IPS-11a (cell line): Measurements from ENCODE around the gene LRP1B.

Experiments
- H3K4me3 ChIP-seq: one replicate; pipeline ENCODE4 v1.5.1; 2013; ENCODE audit warnings: low read depth, low read length, control low read depth

LRP1B gene

GRCh38 chr2:141526760-141527159, 604.1 kb downstream of the LRP1B start:
- H3K4me3 ChIP-seq, result no peak overlapping the region

GRCh38 chr2:141524777-141525176, 606.0 kb downstream of the LRP1B start:
- H3K4me3 ChIP-seq, result no peak overlapping the region

- no peak overlapping the region for H3K4me3 ChIP-seq
Observed at GRCh38 chr2:141523199-141523598, 607.6 kb downstream of the LRP1B start.

GRCh38 chr2:141522702-141523101, 608.1 kb downstream of the LRP1B start:
- no peak overlapping the region for H3K4me3 ChIP-seq

DNA sequence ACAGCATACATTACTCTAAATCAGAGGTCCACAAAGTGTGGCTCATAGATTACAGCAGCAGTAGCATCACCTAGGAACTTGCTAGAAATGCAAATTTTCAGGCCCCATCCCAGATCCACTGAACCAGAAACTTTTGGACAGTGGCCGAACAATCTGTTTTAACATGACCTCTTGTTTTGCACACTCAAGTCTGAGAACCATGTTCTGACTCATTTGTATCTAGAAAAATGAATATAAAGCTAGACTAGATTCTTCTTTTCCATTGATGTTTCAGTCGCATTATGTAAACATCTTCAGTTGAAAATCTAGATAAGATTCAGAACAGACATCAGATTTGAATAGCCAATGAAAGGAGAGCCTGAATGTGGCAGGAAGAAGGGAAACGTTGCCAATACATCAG, 608.8 kb downstream of the LRP1B start:
- no peak overlapping the region for H3K4me3 ChIP-seq

GRCh38 chr2:141519906-141520305, 610.9 kb downstream of the LRP1B start:
- H3K4me3 ChIP-seq, result no peak overlapping the region

GRCh38 chr2:141517852-141518421, 612.9 kb downstream of the LRP1B start:
- H3K4me3 ChIP-seq, result no peak overlapping the region

- H3K4me3 ChIP-seq, result no peak overlapping the region
Observed at GRCh38 chr2:141517180-141517851, 613.5 kb downstream of the LRP1B start.

DNA sequence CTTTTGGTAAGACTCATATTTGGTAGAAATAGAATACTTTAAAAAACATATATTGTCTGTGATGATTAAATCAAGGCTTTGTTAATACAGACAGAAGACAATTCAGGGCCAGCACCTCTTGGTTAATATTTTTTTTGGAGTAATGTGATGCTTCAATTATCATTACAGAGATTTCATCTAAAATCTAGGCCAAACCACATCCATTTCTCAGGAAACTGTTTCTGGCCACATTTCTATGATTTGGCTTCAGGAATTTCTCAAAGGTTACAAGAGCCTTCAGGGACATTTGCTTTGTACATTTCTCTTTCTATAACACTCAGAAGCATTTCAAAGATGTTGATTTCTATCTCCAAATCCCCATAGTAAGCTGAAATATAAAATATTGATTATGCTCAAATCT, 614.9 kb downstream of the LRP1B start:
- no peak overlapping the region for H3K4me3 ChIP-seq

DNA sequence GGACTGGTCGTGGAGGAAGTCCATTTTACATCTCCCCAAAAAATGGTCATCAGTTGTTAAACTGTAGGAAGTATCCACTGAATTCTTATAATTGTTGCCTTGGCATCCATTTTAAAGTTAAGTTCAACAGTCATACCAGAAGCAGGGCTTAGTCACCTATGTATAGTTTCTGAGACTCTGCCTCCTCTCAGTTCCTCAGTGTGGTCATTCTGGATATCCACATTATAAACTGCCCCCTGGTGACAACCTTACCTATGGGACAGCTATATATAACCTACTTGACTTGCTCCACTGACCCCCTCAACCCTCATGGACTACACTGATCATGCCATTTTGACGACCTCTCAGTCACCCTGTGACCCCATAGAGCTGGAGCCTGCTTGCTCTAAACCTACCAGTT, 617.0 kb downstream of the LRP1B start:
- no peak overlapping the region for H3K4me3 ChIP-seq

DNA sequence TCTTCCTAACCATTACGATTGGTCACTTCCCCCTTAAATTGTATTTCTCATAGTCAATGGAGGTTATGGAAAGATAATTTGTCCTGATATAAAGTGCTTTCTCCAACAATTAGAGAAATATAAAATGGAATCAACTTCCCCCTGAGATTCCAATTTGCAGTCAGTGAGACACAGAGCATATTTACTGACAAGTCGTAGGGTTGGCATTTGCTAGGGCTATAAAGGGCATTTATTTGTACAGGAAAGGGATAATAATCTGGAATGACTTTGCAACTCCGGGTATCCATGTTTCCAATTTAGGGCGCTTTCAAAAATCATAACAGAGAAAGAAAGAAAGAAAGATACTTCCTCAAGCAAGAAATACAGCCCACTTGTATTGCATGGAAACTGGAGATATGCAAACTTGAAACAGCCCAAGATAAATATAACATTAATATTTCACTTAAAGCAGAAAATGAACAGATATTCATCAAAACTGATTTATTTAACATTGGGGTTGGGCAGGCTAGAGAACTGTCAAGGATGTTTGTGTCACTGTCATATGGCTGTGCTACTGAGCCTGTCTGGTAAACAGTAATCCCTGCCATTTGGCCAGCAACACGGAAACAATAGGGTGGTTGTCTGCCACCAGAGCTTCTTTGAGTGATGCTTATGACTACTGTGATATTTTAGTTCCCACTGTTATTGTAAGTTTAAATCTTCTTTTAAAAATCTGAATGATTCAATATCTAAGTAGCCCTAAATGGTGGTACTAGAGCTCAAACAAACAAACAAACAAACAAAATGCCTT, 621.8 kb downstream of the LRP1B start:
- H3K4me3 ChIP-seq, result no peak overlapping the region

- no peak overlapping the region for H3K4me3 ChIP-seq
Observed at GRCh38 chr2:141508086-141508752, 622.6 kb downstream of the LRP1B start.

- no peak overlapping the region for H3K4me3 ChIP-seq
Observed at GRCh38 chr2:141506135-141506534, 624.7 kb downstream of the LRP1B start.

DNA sequence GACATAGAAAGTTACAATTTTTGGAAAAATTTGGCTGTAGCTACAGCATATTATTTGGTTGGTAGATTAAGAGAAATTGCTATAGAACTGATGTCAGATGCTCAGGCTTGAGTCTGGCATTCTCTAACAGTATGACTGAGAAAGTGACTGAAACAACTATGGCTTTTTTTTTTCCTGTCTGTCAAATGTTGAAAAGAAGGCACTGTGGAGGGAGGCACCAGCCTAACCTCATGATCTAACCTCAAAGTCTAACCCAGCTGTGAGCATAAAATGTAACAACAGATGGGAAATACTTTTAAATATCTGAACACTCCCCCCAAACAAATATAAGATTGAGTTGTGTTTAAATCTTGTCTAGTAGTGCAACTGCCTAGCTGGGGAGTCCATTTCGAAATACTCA, 629.1 kb downstream of the LRP1B start:
- H3K4me3 ChIP-seq, result no peak overlapping the region

- no peak overlapping the region for H3K4me3 ChIP-seq
Observed at GRCh38 chr2:141499123-141499522, 631.7 kb downstream of the LRP1B start.

- H3K4me3 ChIP-seq, result no peak overlapping the region
Observed at GRCh38 chr2:141498561-141498960, 632.3 kb downstream of the LRP1B start.

DNA sequence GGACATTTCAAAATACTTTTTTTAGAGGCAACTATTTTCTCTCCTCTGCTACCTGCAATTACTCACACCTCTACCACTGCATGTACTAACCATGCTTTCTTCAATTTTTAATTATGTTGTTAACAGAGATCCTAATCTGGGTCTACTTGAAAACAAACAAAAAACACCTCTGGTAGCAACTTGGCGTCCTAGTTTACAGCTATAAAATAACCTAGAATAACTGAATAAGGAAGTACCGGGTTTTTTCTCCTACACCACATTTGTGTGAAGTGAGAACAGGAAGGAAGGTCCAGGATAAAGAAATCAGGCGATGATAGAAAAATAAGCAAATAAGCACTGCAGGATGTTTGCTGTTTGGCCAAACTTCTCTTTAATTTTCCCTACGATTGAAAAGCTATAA, 633.5 kb downstream of the LRP1B start:
- H3K4me3 ChIP-seq, result no peak overlapping the region

DNA sequence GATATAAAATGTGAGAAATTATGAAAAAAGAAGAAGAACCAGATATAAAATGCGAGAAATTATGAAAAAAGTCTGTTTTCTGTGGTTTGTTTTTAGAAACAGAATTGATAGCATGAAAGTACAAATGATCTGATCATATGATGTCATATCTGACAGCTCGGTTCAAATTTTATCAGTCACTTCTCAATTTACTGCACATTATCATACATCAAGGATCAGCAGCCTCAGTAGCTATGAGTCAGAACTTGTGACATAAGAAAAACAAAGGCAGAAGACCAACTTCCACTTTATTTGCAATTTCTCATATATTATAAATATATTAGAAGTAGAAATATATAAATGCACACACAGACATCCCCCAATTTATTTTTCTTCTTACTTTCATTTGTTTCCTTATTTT, 634.0 kb downstream of the LRP1B start:
- no peak overlapping the region for H3K4me3 ChIP-seq

GRCh38 chr2:141493936-141494335, 636.9 kb downstream of the LRP1B start:
- no peak overlapping the region for H3K4me3 ChIP-seq

DNA sequence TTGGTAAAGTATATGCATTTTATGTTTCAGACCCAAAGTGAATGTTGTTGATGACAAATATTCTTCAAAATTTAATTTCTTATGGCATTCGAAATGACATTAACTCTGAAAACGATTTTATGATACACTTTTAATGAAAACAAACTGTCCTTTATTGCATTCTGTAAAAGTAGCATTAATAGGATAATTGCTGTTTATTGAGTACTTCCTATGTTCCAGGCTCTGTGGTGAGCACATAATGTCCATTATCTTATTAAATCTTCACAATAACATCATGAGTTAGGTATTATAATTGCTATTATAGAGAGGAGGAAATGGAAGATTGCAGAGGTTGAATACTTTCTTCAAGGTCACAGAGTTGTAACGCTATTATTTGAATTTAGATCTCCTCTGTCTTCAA, 638.0 kb downstream of the LRP1B start:
- no peak overlapping the region for H3K4me3 ChIP-seq

DNA sequence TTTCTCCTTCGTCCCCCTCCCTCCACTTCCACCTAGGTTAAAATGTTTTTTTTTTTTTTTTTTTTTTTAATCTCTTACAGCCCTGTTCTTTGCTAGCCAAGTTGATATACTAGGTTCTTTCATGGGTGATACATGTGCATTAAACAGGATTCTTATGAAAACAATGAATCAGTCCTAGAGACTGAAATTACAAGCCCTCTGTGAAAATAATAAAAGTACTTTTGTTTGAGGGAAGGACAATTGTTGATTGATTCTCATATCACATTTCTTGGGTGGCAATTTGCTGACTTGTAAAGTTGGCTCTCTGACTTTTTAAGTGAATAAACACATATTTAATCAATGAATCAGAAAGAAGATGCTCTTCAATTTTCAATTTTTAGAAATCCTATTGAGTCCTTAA, 639.9 kb downstream of the LRP1B start:
- no peak overlapping the region for H3K4me3 ChIP-seq

DNA sequence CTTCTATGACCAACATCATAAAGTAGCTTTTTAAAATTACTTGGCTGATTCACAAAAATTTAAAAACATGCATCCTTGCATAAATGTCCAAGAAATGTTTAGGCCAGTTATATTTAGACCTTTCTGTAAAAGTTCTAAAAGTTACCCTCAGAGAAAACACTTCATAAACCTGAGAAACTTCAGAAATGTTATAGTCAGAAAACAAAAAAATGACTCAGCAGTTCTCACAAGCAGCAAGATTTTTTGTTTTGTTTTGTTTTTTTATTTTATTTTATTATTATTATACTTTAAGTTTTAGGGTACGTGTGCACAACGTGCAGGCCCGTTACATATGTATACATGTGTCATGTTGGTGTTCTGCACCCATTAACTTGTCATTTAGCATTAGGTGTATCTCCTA, 648.1 kb downstream of the LRP1B start:
- no peak overlapping the region for H3K4me3 ChIP-seq
